AG04449 (cell line): ENCODE results near the gene KLK5.

Experiments used
- CTCF ChIA-PET: fragments of 350-600 bp; formaldehyde crosslinking; extraction: SDS; loops from one replicate; lab custom pipeline; 2021; ENCODE audit warnings: antibody characterized with exemption; lab: Yijun Ruan, JAX
- POLR2A ChIA-PET: fragments of 400-600, 350-600 bp; formaldehyde crosslinking; extraction: SDS; loops from one replicate; lab custom pipeline; 2020; ENCODE audit warnings: antibody characterized with exemption, inconsistent platforms; lab: Yijun Ruan, JAX
- DNase-seq: peaks from one replicate; pipeline ENCODE4 v3.0.0-alpha.2; 2010; ENCODE audit warnings: low read depth, low spot score
- H3K4me3 ChIP-seq: 2 replicates; pipeline ENCODE4 v1.5.1; 2011; ENCODE audit warnings: low read depth, mild to moderate bottlenecking, control low read depth, low read length
- CTCF ChIP-seq: IDR thresholded peaks from one replicate; pipeline ENCODE4 v1.5.1; 2011; ENCODE audit warnings: mild to moderate bottlenecking, moderate library complexity, low read length, control low read depth, inconsistent platforms; ENCODE audit not compliant: insufficient read depth; ENCODE audit errors: missing control alignments

KLK5 gene, protein sequence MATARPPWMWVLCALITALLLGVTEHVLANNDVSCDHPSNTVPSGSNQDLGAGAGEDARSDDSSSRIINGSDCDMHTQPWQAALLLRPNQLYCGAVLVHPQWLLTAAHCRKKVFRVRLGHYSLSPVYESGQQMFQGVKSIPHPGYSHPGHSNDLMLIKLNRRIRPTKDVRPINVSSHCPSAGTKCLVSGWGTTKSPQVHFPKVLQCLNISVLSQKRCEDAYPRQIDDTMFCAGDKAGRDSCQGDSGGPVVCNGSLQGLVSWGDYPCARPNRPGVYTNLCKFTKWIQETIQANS

DNA sequence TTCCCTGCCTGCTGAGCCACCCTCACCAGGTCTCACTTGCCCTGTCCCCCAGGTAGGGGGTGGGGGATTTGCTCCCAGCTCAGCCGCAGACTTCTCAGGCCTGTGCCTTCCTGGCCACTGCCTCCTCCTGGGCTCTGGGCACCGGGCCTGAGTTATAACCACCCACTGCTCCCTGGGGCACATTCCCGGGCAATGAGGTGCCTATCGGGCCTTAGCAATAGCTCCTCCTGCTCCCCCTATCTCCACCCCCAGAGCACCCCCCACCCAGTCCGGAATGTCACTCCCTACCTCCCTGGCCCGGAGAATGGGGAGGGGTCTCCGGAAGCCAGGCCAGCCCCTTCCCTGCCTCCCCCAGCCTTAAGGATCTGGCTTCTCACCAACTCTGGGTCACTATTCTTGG lies at the start of gene KLK5:
Gene KLK5, minus strand, starts transcription at position 129 of the 400 bp plus-strand sequence. CDS start 381 bp downstream, outside the sequence.
- ChIA-PET POLR2A (no interaction called here), CTCF (no interaction called here)
- no peak for DNase-seq
- no peak within 1 kb of the TSS for H3K4me3 ChIP-seq
- TF ChIP-seq CTCF = no peak

- ChIA-PET CTCF (interaction anchor here (1.3 kb wide), 1 partner anchor 14 kb away, joined by 3 read pairs; no protein-coding TSS in a partner anchor), POLR2A (no interaction called here)
- no peak for DNase-seq
- H3K4me3 ChIP-seq = no peak overlapping the region
- no peak for TF ChIP-seq CTCF
These were observed 49.3 kb upstream of the KLK5 start for GRCh38 chr19:51002089-51002532.

- H3K4me3 ChIP-seq = no peak within 1 kb of the TSS
- CTCF ChIA-PET = no interaction called here
- POLR2A ChIA-PET = no interaction called here
- DNase-seq = no peak
- no peak for TF ChIP-seq CTCF
These were observed 48.7 kb upstream of the KLK5 start, which contains the start of gene KLK8 for GRCh38 chr19:51001515-51001914. KLK8 (minus strand) TSS chr19:51001604; CDS start chr19:51001167, 437 bp downstream.

GRCh38 chr19:51000981-51001380 lies 48.1 kb upstream of the KLK5 start:
- POLR2A ChIA-PET = no interaction called here
- DNase-seq = no peak
- CTCF ChIA-PET = no interaction called here
- no peak overlapping the region for H3K4me3 ChIP-seq
- no peak for TF ChIP-seq CTCF

DNA sequence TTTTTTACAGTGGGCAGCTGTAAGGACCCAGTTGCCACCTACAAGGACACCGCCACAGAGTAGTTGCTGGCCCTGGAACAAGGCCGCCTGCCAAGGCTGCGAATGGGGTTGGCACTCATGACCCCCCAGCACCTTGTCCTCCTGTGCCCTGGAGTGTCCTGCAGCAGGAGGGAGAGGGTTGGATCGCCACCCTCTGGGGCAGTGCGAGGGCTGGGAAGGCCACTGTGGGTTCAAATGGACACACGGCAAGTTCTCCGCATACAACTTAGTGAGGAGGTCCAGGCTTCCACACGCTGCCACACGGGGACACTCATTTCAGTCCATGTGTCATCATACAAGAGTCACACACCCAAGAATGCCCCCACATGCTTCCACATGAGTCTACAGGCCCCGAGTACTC lies 47.6 kb upstream of the KLK5 start:
- H3K4me3 ChIP-seq = no peak overlapping the region
- CTCF ChIA-PET = no interaction called here
- no peak for TF ChIP-seq CTCF
- no peak for DNase-seq
- POLR2A ChIA-PET = no interaction called here

DNA sequence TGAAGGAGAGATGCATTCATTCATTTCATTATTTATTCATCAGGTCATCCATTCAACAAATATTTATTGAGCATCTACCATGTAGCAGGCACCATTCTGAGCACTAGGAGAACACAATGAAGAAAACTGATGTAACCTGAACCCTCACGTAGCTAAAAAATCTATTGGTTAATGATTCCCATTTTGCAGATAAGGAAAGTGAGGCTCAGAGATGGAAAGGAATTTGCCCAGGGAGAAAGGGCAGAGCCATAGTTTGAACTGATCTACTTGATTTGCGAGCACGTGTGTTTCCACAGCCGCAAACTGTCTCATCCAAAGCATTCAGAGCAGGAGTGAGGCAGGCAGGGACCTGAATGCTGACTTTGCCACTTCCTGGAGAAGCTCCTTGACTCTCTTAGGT lies 45.8 kb upstream of the KLK5 start:
- POLR2A ChIA-PET = no interaction called here
- H3K4me3 ChIP-seq = no peak overlapping the region
- TF ChIP-seq CTCF = no peak
- CTCF ChIA-PET = no interaction called here
- no peak for DNase-seq
